Activated CD8-positive, alpha-beta memory T cell treated with anti-CD3 and anti-CD28 coated beads for 1 hour (primary cell): ENCODE measurements around the gene PELO.

Experiments
- DNase-seq, 2 donors: peaks; one replicate each; pipeline ENCODE4 v3.0.0-alpha.2; 2020; ENCODE audit warnings: low read depth in 1 of 2; ENCODE audit errors: extremely low read depth in 1 of 2

PELO gene

DNA sequence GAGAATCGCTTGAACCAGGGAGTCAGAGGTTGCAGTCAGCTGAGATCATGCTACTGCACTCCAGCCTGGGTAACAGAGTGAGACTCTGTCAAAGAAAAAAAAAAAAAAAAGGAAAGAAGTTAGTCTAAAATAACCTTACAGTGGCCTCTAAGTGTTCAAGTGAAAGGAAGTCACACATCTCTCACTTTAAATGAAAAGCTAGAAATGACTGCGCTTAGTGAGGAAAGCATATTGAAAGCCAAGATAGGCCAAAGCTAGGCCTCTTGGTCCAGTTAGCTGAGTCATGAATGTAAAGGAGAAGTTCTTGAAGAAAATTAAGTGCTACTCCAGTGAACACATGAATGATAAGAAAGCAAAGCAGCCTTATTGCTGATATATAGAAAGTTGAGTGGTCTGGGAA, 38.1 kb downstream of the PELO start:
- DNase-seq = no peak

DNA sequence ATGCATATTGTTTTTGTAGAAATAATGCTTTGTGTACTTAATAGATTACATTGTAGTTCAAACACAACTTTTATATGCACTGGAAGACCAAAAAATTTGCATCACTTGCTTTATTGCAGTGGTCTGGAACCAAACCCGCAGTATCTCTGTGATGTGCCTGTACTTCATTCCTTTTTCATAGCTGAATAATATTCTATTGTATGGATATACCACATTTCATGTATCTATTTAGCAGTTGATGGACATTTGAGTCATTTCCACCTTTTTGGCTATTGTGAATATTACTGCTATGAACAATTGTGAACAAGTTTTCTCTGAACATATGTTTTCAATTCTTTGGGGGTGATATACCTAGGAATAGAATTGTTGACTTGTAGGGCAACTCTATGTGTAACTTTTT, 40.1 kb downstream of the PELO start:
- no peak for DNase-seq

- DNase-seq = no peak
Observed at GRCh38 chr5:52829664-52830063, 41.9 kb downstream of the PELO start.

- DNase-seq = no peak
Observed at GRCh38 chr5:52830650-52831049, 42.9 kb downstream of the PELO start.

DNA sequence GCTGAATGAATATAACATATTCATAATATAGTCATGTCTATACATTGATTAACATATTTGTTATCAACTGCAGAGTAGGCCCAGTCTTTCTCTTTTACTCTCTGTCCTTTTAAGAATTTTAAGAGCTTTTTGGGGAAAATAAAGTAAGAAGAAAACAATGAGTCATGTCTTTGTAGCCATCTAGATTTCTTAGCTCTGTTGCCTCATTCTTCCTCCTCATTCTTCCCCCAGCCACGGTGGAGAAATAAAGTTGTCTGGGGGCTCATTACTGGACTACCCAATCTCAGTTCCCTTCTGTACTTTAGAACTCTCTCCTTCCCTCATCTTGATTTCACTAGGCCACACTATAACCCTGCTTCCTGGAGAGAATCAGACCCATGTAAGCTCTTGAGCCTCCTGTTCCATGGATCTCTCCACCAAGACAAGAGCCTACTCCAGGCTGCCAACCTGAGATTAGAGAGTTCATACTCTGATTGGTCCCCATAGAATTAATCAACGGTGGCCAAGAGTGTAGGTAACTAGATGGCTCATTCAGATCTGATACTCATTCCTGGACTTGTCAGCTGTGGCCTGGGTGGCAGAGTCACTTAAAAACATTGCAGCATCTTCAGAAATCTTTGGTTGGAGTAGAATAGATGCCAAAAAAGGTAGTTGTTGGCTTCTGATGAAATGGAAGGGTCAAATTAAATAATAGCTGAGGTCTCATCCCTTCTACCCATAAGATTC, 44.2 kb downstream of the PELO start:
- DNase-seq = no peak

DNA sequence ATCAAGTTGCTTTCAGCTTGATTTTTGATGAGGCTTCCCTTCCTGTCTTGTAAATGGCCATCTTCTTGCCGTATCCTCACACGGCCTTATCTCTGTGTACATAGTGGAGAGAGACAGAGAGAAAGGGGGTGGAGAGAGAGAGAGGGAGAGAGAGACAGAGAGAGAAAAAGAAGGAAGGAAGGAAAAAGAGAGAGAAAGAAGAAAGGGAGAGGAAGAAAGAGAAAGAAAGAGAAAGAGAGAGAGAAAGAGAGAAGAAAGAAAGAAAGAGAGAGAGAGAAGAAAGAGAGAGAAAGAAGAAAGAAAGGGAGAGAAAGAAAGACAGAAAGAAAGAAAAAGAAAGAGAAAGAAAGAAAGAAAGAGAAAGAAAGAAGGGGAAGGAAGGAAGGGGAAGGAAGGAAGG, 46.6 kb downstream of the PELO start:
- no peak for DNase-seq

GRCh38 chr5:52837068-52837467, 49.4 kb downstream of the PELO start:
- DNase-seq = no peak
